HG02642 (cell line): ENCODE results near the gene KLRC4.
"Not testable (repeated sequence)": the region's sequence is repeated elsewhere in the genome, so short reads cannot be mapped to it uniquely, and the experiment has no call there.

ENCODE experiments used
- ATAC-seq: cut with Tn5 transposase; IDR thresholded peaks from one replicate; pipeline ENCODE4 v1.9.1; 2021; ENCODE audit warnings: mild to moderate bottlenecking; ENCODE audit not compliant: unreplicated experiment, poor library complexity

The KLRC4 gene

DNA sequence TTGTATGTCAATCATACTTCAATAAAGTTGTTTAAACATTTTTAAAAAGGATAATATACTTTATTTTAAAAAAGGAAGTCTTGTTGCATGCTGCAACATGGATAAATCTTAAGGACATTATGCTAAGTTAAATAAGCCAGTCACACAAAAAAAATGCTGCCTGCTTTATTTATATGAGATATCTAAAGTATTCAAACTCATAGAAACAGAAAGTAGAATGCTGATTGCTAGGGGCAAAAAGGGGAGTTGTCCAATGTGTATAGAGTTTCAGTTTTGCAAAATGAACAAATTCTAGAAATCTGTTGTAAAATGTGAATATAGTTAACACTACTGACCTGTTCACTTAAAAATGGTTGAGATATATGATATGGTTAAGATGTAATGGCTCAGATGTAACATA, 8.7 kb downstream of the KLRC4 start:
- ATAC-seq: no peak

DNA sequence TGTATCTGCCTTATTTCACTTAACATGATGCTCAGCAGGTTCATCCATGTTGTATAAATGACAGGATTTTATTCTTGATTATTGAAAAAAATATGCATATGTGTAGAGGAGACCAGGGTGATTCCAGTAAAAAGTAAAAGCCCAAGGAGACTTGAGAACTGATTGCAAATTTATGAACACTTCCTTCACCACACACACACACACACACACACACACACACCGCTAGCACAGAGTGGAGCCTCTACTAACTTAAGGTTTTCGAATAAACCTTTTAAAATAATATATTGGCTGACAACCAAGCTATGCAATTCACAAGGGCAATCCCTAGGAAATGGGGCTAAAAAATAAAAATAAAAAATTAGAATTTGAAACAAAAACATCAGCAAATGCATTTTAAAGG, 11.4 kb downstream of the KLRC4 start:
- ATAC-seq: no peak

- ATAC-seq: no peak
Observed at GRCh38 chr12:10397296-10397695, 12.3 kb downstream of the KLRC4 start.

- ATAC-seq: not testable (repeated sequence)
Observed at GRCh38 chr12:10396176-10396575, 13.4 kb downstream of the KLRC4 start.

DNA sequence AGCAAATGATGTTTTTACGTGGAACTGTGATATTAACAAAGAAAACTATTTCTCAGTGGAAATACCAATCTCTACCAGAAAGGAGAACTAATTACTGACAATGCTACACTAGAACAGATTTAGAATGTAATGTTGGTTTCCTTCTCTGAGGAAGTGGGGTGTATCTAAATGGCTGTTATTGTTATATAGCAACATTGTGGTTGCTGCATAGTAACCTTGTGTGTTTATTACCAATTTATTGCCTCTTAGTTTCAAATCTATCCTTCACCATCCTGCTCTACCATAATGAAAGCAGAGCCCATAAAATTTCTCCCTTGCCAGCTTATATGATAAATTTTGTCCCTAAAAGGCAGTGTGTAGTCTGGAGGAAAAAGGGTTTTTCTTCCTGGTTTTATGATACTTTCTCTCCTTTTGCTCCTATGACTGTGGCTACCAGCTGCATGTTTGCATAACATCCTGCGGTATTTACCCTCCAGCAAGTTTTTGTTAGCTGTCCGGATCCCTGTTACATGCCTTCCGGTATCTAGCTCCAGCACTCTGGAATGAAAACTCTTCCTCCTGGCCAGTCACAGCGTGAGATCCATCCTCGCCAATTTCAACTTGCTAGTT, 14.1 kb downstream of the KLRC4 start:
- ATAC-seq: peak; percentile 78

DNA sequence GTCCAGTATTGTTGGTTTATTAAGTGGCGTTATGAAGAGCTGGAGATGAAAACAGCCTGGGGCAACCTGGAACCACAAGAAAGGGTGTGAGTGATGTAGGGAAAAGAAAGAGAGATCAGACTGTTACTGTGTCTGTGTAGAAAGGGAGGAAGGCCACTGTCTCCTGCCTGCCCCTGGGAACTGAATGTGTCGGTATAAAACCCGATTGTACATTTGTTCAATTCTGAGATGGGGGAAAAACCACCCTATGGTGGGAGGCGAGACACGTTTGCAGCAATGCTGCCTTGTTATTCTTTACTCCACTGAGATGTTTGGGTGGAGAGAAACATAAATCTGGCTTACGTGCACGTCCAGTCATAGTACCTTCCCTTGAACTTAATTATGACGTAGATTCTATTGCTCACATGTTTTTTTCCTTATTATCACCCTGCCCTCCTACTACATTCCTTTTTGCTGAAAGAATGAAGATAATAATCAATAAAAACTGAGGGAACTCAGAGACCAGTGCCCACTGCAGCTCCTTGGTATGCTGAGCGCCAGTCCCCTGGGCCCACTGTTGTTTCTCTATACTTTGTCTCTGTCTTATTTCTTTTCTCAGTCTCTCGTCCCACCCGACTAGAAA, 14.9 kb downstream of the KLRC4 start:
- ATAC-seq: not testable (repeated sequence)

- no peak for ATAC-seq
Observed at GRCh38 chr12:10393291-10393690, 16.3 kb downstream of the KLRC4 start.

DNA sequence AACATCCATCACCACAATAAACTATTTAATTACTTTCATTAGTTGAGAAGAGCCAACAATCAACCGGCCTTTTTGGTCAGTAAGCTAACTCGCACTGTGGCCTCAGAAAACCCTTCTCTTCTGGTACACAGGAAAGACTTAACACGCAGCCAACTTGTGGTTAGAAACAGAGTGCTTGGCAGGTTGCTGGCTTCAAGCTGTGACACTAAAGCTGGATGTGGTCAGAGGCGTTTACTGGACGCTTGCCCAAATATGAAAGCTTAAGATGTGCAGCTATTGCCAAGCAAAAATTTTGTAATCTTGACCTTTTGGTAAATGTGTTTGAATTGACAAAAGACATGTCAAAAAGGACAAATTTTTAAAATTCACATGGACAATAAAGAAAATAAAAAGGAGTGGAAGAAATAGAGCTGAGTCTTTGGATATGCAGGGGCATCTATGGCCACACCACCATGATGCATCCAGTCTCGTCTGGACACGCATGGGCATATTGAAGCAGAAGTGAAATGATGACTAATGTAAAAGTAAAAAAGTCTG, 17.1 kb downstream of the KLRC4 start:
- ATAC-seq: peak; percentile 68

DNA sequence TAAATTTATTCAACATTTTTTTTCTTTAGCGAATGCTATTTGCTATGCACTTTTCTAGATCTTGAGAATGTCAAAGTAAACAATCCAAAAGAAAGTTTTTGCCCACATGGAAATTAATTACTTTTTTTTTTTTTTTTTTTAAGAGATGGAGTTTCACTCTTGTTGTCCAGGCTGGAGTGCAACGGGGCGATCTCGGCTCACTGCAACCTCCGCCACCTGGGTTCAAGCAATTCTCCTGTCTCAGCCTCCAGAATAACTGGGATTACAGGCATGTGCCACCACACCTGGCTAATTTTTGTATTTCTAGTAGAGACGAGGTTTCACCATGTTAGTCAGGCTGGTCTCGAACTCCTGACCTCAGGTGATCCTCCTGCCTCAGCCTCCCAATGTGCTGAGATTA, 18.6 kb downstream of the KLRC4 start:
- ATAC-seq: not testable (repeated sequence)

DNA sequence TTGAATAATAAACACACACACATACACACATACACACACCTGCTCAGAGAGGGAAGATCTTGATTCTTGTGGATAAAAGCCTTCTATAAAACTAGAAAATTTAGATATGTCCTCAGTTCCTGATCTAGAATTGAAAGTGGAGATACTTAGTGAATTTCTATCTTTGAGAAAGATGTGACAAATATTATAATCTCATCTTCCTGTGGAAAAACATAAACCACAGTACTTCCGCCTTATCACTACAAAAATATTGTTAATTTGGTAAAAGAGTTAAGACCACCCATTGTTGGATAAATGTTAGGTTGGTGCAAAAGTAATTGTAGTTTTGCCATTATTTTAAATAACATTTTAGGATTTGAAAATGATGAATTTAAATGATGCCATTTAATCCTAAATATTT, 19.7 kb downstream of the KLRC4 start, which contains the start of gene KLRK1:
Gene KLRK1, minus strand, starts transcription at position 138 of the 400 bp plus-strand sequence. CDS start 1,231 bp downstream, outside the sequence.
- no peak for ATAC-seq

GRCh38 chr12:10388624-10389413, 20.7 kb downstream of the KLRC4 start:
- no peak for ATAC-seq

- ATAC-seq: not testable (repeated sequence)
Observed at GRCh38 chr12:10387498-10387897, 22.1 kb downstream of the KLRC4 start.

DNA sequence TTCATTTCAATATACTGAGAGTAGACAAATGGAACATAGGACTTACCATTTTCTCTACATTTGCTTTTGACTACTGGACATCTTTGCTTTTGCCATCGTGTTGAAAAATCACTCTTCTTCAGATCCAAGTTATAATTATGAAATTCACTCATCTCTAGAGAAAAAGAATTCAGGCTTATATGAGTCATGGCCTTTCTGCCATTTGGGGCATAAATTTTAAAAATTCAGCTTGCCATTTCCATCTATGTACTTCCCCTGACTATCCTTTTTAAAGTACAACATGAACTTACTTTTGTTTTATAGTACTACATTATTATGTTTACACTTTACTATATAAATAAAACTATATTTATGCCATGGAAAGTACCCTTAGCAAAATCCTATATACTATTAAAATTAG, 22.7 kb downstream of the KLRC4 start:
- no peak for ATAC-seq

DNA sequence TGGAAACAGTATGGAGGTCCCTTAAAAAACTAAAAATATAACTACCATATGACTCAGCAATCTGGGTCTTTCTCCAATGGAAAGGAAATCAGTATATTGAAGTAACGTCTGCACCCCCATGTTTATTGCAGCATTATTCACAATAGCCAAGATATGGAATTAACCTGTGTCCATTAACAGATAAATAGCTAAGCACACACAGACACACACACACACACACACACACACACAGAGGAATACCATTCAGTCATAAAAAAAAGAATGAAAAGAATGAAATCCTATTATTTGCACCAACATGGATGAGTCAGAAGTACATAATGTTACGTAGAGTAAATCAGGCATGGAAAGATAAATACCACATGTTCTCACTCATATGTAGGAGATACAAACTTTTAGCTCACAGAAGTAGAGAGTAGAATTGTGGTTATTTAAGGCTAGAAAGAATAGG, 24.4 kb downstream of the KLRC4 start:
- no peak for ATAC-seq

DNA sequence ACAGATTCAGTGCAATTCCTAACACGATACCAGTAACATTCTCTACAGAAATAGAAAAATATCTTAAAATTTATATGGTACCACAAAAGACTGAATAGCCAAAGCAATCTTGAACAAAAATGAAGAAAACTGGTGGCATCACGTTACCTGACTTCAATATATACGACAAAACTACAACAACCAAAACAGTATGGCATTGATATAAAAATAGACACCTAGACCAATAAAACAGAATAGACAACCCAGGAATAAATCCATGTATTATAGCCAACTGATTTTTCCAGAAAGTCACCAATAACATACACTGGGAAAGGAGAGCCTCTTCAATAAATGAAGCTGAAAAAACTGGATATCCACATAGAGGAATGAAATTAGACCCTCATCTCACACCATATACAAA, 25.4 kb downstream of the KLRC4 start:
- no peak for ATAC-seq

GRCh38 chr12:10381928-10382628, 27.5 kb downstream of the KLRC4 start:
- ATAC-seq: no peak

GRCh38 chr12:10378737-10379136, 30.8 kb downstream of the KLRC4 start:
- ATAC-seq: not testable (repeated sequence)

- no peak for ATAC-seq
Observed at GRCh38 chr12:10374624-10375018, 34.9 kb downstream of the KLRC4 start.

- no peak for ATAC-seq
Observed at GRCh38 chr12:10372559-10372958, 37.0 kb downstream of the KLRC4 start.

- not testable (repeated sequence) for ATAC-seq
Observed at GRCh38 chr12:10371893-10372535, 37.5 kb downstream of the KLRC4 start.
